ENCODE data around the gene RTKN2.
A peak's percentile ranks its signal among the peaks of the same experiment; 100 is the strongest.

Gene RTKN2

GRCh38 chr10:62230344-62231121 is 38.1 kb downstream of the RTKN2 start:
- Mint-ChIP-seq H3K36me3 (ENCODE audit: low read depth) (peaks cover 15% of the 10 kb centered on the region), H3K27me3 (ENCODE audit: low read depth) (no peaks in the 10 kb centered on the region), H3K4me3 (no peak overlapping the region), H3K4me1 (ENCODE audit: low read depth) (peaks cover 24% of the 10 kb centered on the region), H3K27ac (no peak overlapping the region), H3K9me3 (no peaks in the 10 kb centered on the region)
- DNase-seq (ENCODE audit: low spot score) = no peak

GRCh38 chr10:62225362-62225761 is 43.3 kb downstream of the RTKN2 start:
- H3K27me3 Mint-ChIP-seq (ENCODE audit: low read depth) = no peaks in the 10 kb centered on the region
- H3K4me3 Mint-ChIP-seq = no peak overlapping the region
- no peak overlapping the region for H3K27ac Mint-ChIP-seq
- peaks cover 15% of the 10 kb centered on the region for H3K36me3 Mint-ChIP-seq (ENCODE audit: low read depth)
- peaks cover 11% of the 10 kb centered on the region for H3K4me1 Mint-ChIP-seq (ENCODE audit: low read depth)
- peaks cover 6% of the 10 kb centered on the region for H3K9me3 Mint-ChIP-seq
- no peak for DNase-seq (ENCODE audit: low spot score)

GRCh38 chr10:62224606-62225005 is 44.0 kb downstream of the RTKN2 start:
- Mint-ChIP-seq H3K36me3 (ENCODE audit: low read depth) (peaks cover 15% of the 10 kb centered on the region), H3K27ac (no peak overlapping the region), H3K4me3 (no peak overlapping the region), H3K27me3 (ENCODE audit: low read depth) (no peaks in the 10 kb centered on the region), H3K9me3 (peaks cover 6% of the 10 kb centered on the region), H3K4me1 (ENCODE audit: low read depth) (peaks cover 11% of the 10 kb centered on the region)
- no peak for DNase-seq (ENCODE audit: low spot score)

GRCh38 chr10:62217683-62218082 is 51.0 kb downstream of the RTKN2 start:
- no peaks in the 10 kb centered on the region for H3K27me3 Mint-ChIP-seq (ENCODE audit: low read depth)
- no peak overlapping the region for H3K4me3 Mint-ChIP-seq
- H3K9me3 Mint-ChIP-seq = no peaks in the 10 kb centered on the region
- H3K4me1 Mint-ChIP-seq (ENCODE audit: low read depth) = peaks cover 6% of the 10 kb centered on the region
- no peak overlapping the region for H3K27ac Mint-ChIP-seq
- peaks cover 6% of the 10 kb centered on the region for H3K36me3 Mint-ChIP-seq (ENCODE audit: low read depth)
- no peak for DNase-seq (ENCODE audit: low spot score)

GRCh38 chr10:62214364-62214874 is 54.2 kb downstream of the RTKN2 start:
- no peaks in the 10 kb centered on the region for H3K27me3 Mint-ChIP-seq (ENCODE audit: low read depth)
- H3K9me3 Mint-ChIP-seq = no peaks in the 10 kb centered on the region
- no peak overlapping the region for H3K27ac Mint-ChIP-seq
- no peak for DNase-seq (ENCODE audit: low spot score)
- H3K4me1 Mint-ChIP-seq (ENCODE audit: low read depth) = peaks cover 4% of the 10 kb centered on the region
- peaks cover 5% of the 10 kb centered on the region for H3K36me3 Mint-ChIP-seq (ENCODE audit: low read depth)
- no peak overlapping the region for H3K4me3 Mint-ChIP-seq

- Mint-ChIP-seq H3K27ac (no peak overlapping the region), H3K36me3 (ENCODE audit: low read depth) (peaks cover 14% of the 10 kb centered on the region), H3K27me3 (ENCODE audit: low read depth) (no peaks in the 10 kb centered on the region)
Measured at GRCh38 chr10:62205750-62206399, 62.8 kb downstream of the RTKN2 start.

GRCh38 chr10:62199584-62199983 is 69.1 kb downstream of the RTKN2 start:
- peak overlapping the region; percentile 32 for H3K4me3 Mint-ChIP-seq
- no peaks in the 10 kb centered on the region for H3K9me3 Mint-ChIP-seq
- H3K4me1 Mint-ChIP-seq (ENCODE audit: low read depth) = peaks cover 31% of the 10 kb centered on the region
- H3K36me3 Mint-ChIP-seq (ENCODE audit: low read depth) = peaks cover 21% of the 10 kb centered on the region
- no peak for DNase-seq (ENCODE audit: low spot score)
- no peaks in the 10 kb centered on the region for H3K27me3 Mint-ChIP-seq (ENCODE audit: low read depth)
- peak overlapping the region; percentile 59 for H3K27ac Mint-ChIP-seq

More at GRCh38 chr10:62205750-62206399, 62.8 kb downstream of the RTKN2 start:
- no peak for DNase-seq (ENCODE audit: low spot score)
- Mint-ChIP-seq H3K9me3 (no peaks in the 10 kb centered on the region), H3K4me1 (ENCODE audit: low read depth) (peaks cover 9% of the 10 kb centered on the region), H3K4me3 (no peak overlapping the region)

- H3K27ac Mint-ChIP-seq = no peak overlapping the region
- no peak overlapping the region for H3K4me3 Mint-ChIP-seq
- DNase-seq (ENCODE audit: low spot score) = no peak
- no peaks in the 10 kb centered on the region for H3K9me3 Mint-ChIP-seq
- no peaks in the 10 kb centered on the region for H3K27me3 Mint-ChIP-seq (ENCODE audit: low read depth)
- H3K36me3 Mint-ChIP-seq (ENCODE audit: low read depth) = peaks cover 17% of the 10 kb centered on the region
- H3K4me1 Mint-ChIP-seq (ENCODE audit: low read depth) = peaks cover 30% of the 10 kb centered on the region
Measured at GRCh38 chr10:62196528-62196927, 72.1 kb downstream of the RTKN2 start.

GRCh38 chr10:62195675-62195926 is 73.0 kb downstream of the RTKN2 start:
- no peak overlapping the region for H3K4me3 Mint-ChIP-seq
- H3K36me3 Mint-ChIP-seq (ENCODE audit: low read depth) = peaks cover 19% of the 10 kb centered on the region
- H3K9me3 Mint-ChIP-seq = no peaks in the 10 kb centered on the region
- DNase-seq (ENCODE audit: low spot score) = no peak
- H3K4me1 Mint-ChIP-seq (ENCODE audit: low read depth) = peaks cover 24% of the 10 kb centered on the region
- no peaks in the 10 kb centered on the region for H3K27me3 Mint-ChIP-seq (ENCODE audit: low read depth)
- no peak overlapping the region for H3K27ac Mint-ChIP-seq

- Mint-ChIP-seq H3K36me3 (ENCODE audit: low read depth) (peaks cover 19% of the 10 kb centered on the region), H3K27ac (no peak overlapping the region), H3K9me3 (no peaks in the 10 kb centered on the region), H3K27me3 (ENCODE audit: low read depth) (no peaks in the 10 kb centered on the region), H3K4me3 (no peak overlapping the region), H3K4me1 (ENCODE audit: low read depth) (peaks cover 24% of the 10 kb centered on the region)
- no peak for DNase-seq (ENCODE audit: low spot score)
Measured at GRCh38 chr10:62194924-62195674, 73.5 kb downstream of the RTKN2 start.

- no peaks in the 10 kb centered on the region for H3K9me3 Mint-ChIP-seq
- H3K4me1 Mint-ChIP-seq (ENCODE audit: low read depth) = peaks cover 19% of the 10 kb centered on the region
- peaks cover 20% of the 10 kb centered on the region for H3K36me3 Mint-ChIP-seq (ENCODE audit: low read depth)
- no peak overlapping the region for H3K4me3 Mint-ChIP-seq
- no peak for DNase-seq (ENCODE audit: low spot score)
- no peak overlapping the region for H3K27ac Mint-ChIP-seq
- no peaks in the 10 kb centered on the region for H3K27me3 Mint-ChIP-seq (ENCODE audit: low read depth)
Measured at GRCh38 chr10:62193479-62193878, 75.2 kb downstream of the RTKN2 start.

- no peaks in the 10 kb centered on the region for H3K27me3 Mint-ChIP-seq (ENCODE audit: low read depth)
- no peak for DNase-seq (ENCODE audit: low spot score)
- peaks cover 23% of the 10 kb centered on the region for H3K36me3 Mint-ChIP-seq (ENCODE audit: low read depth)
- no peak overlapping the region for H3K27ac Mint-ChIP-seq
- H3K9me3 Mint-ChIP-seq = no peaks in the 10 kb centered on the region
- peaks cover 42% of the 10 kb centered on the region for H3K4me1 Mint-ChIP-seq (ENCODE audit: low read depth)
- H3K4me3 Mint-ChIP-seq = no peak overlapping the region
Measured at GRCh38 chr10:62189131-62189530, 79.5 kb downstream of the RTKN2 start.

- no peak for DNase-seq (ENCODE audit: low spot score)
- H3K9me3 Mint-ChIP-seq = no peaks in the 10 kb centered on the region
- H3K36me3 Mint-ChIP-seq (ENCODE audit: low read depth) = peaks cover 23% of the 10 kb centered on the region
- peaks cover 52% of the 10 kb centered on the region for H3K4me1 Mint-ChIP-seq (ENCODE audit: low read depth)
- H3K27me3 Mint-ChIP-seq (ENCODE audit: low read depth) = no peaks in the 10 kb centered on the region
- peak overlapping the region; percentile 67 for H3K27ac Mint-ChIP-seq
- no peak overlapping the region for H3K4me3 Mint-ChIP-seq
Measured at GRCh38 chr10:62188021-62188616, 80.5 kb downstream of the RTKN2 start.
